CD14-positive monocyte (primary cell): ENCODE data around the gene PASD1. TPM values are rescaled to one million over a fixed set of nuclear protein-coding genes. Genes with fewer than 3 reads are reported as not detected.

ENCODE experiments used
- DNase-seq, 3 donors: peaks; one replicate each; pipeline ENCODE4 v3.0.0-alpha.2; 2011 to 2022
- H2AFZ ChIP-seq: 2 replicates; pipeline ENCODE4 v1.6.0; 2012; ENCODE audit warnings: mild to moderate bottlenecking, low read depth, low read length, inconsistent platforms; ENCODE audit not compliant: insufficient read depth, poor library complexity, severe bottlenecking
- H3K27ac ChIP-seq, 2 donors: 1 replicate in 1 of 2; 2 replicates in 1 of 2; pipeline ENCODE4 v1.5.1; 2012 to 2013; ENCODE audit warnings: low read length in 2 of 2, control low read depth in 1 of 2, inconsistent platforms in 1 of 2, low read depth in 1 of 2, mild to moderate bottlenecking in 1 of 2
- H3K27me3 ChIP-seq, 2 donors: one replicate each; pipeline versions ENCODE4 v1.6.0 to v1.6.1; 2011 to 2013; ENCODE audit warnings: low read length in 2 of 2; ENCODE audit not compliant: control insufficient read depth in 2 of 2, insufficient read depth in 2 of 2
- H3K36me3 ChIP-seq, 2 donors: replicated peaks in 1 of 2; 1 replicate in 1 of 2; 2 replicates in 1 of 2; pipeline versions ENCODE4 v1.5.1 to v1.6.1; 2012 to 2013; ENCODE audit warnings: low read length in 2 of 2, control low read depth in 1 of 2, inconsistent platforms in 1 of 2, mild to moderate bottlenecking in 1 of 2; ENCODE audit not compliant: insufficient read depth in 2 of 2, control insufficient read depth in 1 of 2
- H3K4me1 ChIP-seq, 2 donors: 1 replicate in 1 of 2; 2 replicates in 1 of 2; pipeline versions ENCODE4 v1.5.1 to v1.6.1; 2012 to 2013; ENCODE audit warnings: low read length in 2 of 2, control low read depth in 1 of 2, inconsistent platforms in 1 of 2, mild to moderate bottlenecking in 1 of 2, moderate library complexity in 1 of 2; ENCODE audit not compliant: insufficient read depth in 2 of 2, control insufficient read depth in 1 of 2
- H3K4me2 ChIP-seq: replicated peaks from 2 replicates; pipeline ENCODE3; 2012; ENCODE audit warnings: low read length, moderate library complexity, mild to moderate bottlenecking; ENCODE audit not compliant: poor library complexity, severe bottlenecking; ENCODE audit errors: extremely low read depth
- H3K4me3 ChIP-seq, 3 experiments: fragments of 200-600 bp in 1 of 3; sonication (generic) in 1 of 3; replicated peaks in 1 of 3; 1 replicate in 2 of 3; 2 replicates in 1 of 3; pipeline ENCODE4 v1.5.1; 2011 to 2013; ENCODE audit warnings: low read length in 3 of 3, mild to moderate bottlenecking in 3 of 3, control low read depth in 2 of 3, low read depth in 2 of 3, inconsistent platforms in 1 of 3, moderate library complexity in 1 of 3
- H3K79me2 ChIP-seq: 2 replicates; pipeline ENCODE4 v1.6.0; 2012; ENCODE audit warnings: mild to moderate bottlenecking, control low read depth, inconsistent platforms, low read length, moderate library complexity; ENCODE audit not compliant: insufficient read depth
- H3K9ac ChIP-seq: 2 replicates; pipeline ENCODE4 v1.6.0; 2017; ENCODE audit warnings: low read length, mild to moderate bottlenecking; ENCODE audit not compliant: insufficient read depth, poor library complexity, severe bottlenecking
- H3K9me3 ChIP-seq, 2 donors: replicated peaks in 1 of 2; 1 replicate in 1 of 2; 2 replicates in 1 of 2; pipeline versions ENCODE4 v1.5.1 to v1.6.1; 2012 to 2013; ENCODE audit warnings: low read length in 2 of 2, control low read depth in 1 of 2; ENCODE audit not compliant: control insufficient read depth in 1 of 2, insufficient read depth in 1 of 2
- H4K20me1 ChIP-seq: 2 replicates; pipeline ENCODE4 v1.6.0; 2012; ENCODE audit warnings: mild to moderate bottlenecking, low read length, control low read depth, moderate library complexity; ENCODE audit not compliant: insufficient read depth
- H3K27ac Mint-ChIP-seq, 7 donors: one replicate each; pipeline ENCODE4 v1.8.0; 2020; ENCODE audit warnings: mild to moderate bottlenecking in 7 of 7, mixed read lengths in 7 of 7, moderate library complexity in 6 of 7, inconsistent platforms in 2 of 7
- H3K27me3 Mint-ChIP-seq, 3 donors: one replicate each; pipeline ENCODE4 v1.8.0; 2021 to 2022; ENCODE audit warnings: low read depth in 3 of 3, mild to moderate bottlenecking in 3 of 3, mixed read lengths in 3 of 3, moderate library complexity in 3 of 3, inconsistent platforms in 1 of 3
- H3K36me3 Mint-ChIP-seq, 2 donors: one replicate each; pipeline ENCODE4 v1.8.0; 2020; ENCODE audit warnings: mixed read lengths in 2 of 2, inconsistent platforms in 1 of 2, mild to moderate bottlenecking in 1 of 2
- H3K4me1 Mint-ChIP-seq: one replicate; pipeline ENCODE4 v1.8.0; 2020; ENCODE audit warnings: mild to moderate bottlenecking, mixed read lengths
- H3K4me3 Mint-ChIP-seq, 2 donors: one replicate each; pipeline ENCODE4 v1.8.0; 2020; ENCODE audit warnings: mild to moderate bottlenecking in 2 of 2, mixed read lengths in 2 of 2, moderate library complexity in 1 of 2
- H3K9me3 Mint-ChIP-seq, 7 donors: one replicate each; pipeline ENCODE4 v1.8.0; 2020 to 2022; ENCODE audit warnings: mixed read lengths in 7 of 7, mild to moderate bottlenecking in 6 of 7, moderate library complexity in 6 of 7, inconsistent platforms in 2 of 7
- CTCF ChIP-seq: fragments of 200-600 bp; IDR thresholded peaks from one replicate; pipeline ENCODE4 v1.8.0; 2022; ENCODE audit warnings: antibody characterized with exemption, mild to moderate bottlenecking
- WGBS: methylation state at CpG from one replicate; pipeline ENCODE4 v1.1.5; 2013; ENCODE audit warnings: missing lambda C conversion rate; ENCODE audit not compliant: insufficient coverage; 5-methylcytosine and 5-hydroxymethylcytosine counted together
- intact Hi-C, 2 donors: fragments of 100-400 bp; cut with micrococcal nuclease; formaldehyde crosslinking; loops; one replicate each; pipeline versions ENCODE4 v1.15.0 to v1.15.1; 2023
- polyA plus RNA-seq, 3 donors: library from polyadenylated mRNA; depleted of rRNA in 1 of 3; unstranded in 2 of 3; stranded (reverse) in 1 of 3; fragments of 300-500 nt in 2 of 3; fragments of >200 nt in 1 of 3; fragmentation: Illumina TruSeq in 2 of 3; gene quantifications; 1 replicate in 2 of 3; 2 replicates in 1 of 3; pipeline ENCODE4 v1.2.3, GENCODE V29; 2012 to 2021

The PASD1 gene
- polyA plus RNA-seq, 3 donors = not detected

GRCh38 chrX:151633157-151633556, 69.7 kb downstream of the PASD1 start:
- no peak overlapping the region for H3K27ac Mint-ChIP-seq
- Histone ChIP-seq H3K4me3 (no peak overlapping the region), H3K9me3 (no peaks in the 10 kb centered on the region), H3K27ac (no peak overlapping the region), H3K36me3 (no peaks in the 10 kb centered on the region), H3K4me1 (no peaks in the 10 kb centered on the region), H2AFZ (no peak overlapping the region), H4K20me1 (no peaks in the 10 kb centered on the region), H3K27me3 (no peaks in the 10 kb centered on the region), H3K4me2 (no peak overlapping the region), H3K9ac (no peak overlapping the region), H3K79me2 (no peaks in the 10 kb centered on the region)
- H3K36me3 Mint-ChIP-seq = no peaks in the 10 kb centered on the region
- no peak for DNase-seq
- no peak overlapping the region for H3K4me3 Mint-ChIP-seq
- TF ChIP-seq CTCF = no peak
- H3K9me3 Mint-ChIP-seq = peaks cover 0 to 4% (median 0%) of the 10 kb centered on the region in 7 donors
- H3K4me1 Mint-ChIP-seq = no peaks in the 10 kb centered on the region
- peaks cover 1 to 7% (median 3%) of the 10 kb centered on the region in 3 donors for H3K27me3 Mint-ChIP-seq
- intact Hi-C loops = no loop called here
- WGBS = no CpG with 5 or more reads among the region's 4 CpGs

- Mint-ChIP-seq H3K27me3 (peaks cover 3 to 12% (median 3%) of the 10 kb centered on the region in 3 donors), H3K9me3 (peaks cover 0 to 2% (median 0%) of the 10 kb centered on the region in 7 donors), H3K4me3 (no peak overlapping the region), H3K36me3 (no peaks in the 10 kb centered on the region), H3K4me1 (no peaks in the 10 kb centered on the region), H3K27ac (no peak overlapping the region)
- no peaks in the 10 kb centered on the region for H3K79me2 ChIP-seq
- intact Hi-C loops = no loop called here
- peaks cover 0 to 3% of the 10 kb centered on the region in 2 donors for H3K27me3 ChIP-seq
- no peaks in the 10 kb centered on the region for H3K36me3 ChIP-seq
- no peak overlapping the region for H3K4me2 ChIP-seq
- DNase-seq = no peak
- no peak overlapping the region for H3K4me3 ChIP-seq
- WGBS = no CpG with 5 or more reads among the region's 1 CpG
- no peaks in the 10 kb centered on the region for H3K9me3 ChIP-seq
- no peak overlapping the region for H2AFZ ChIP-seq
- H3K9ac ChIP-seq = no peak overlapping the region
- H3K4me1 ChIP-seq = no peaks in the 10 kb centered on the region
- no peak overlapping the region for H3K27ac ChIP-seq
- no peaks in the 10 kb centered on the region for H4K20me1 ChIP-seq
- no peak for TF ChIP-seq CTCF
These were observed 71.5 kb downstream of the PASD1 start for GRCh38 chrX:151634937-151635336.
